Suprapubic skin (tissue), 4 donors: ENCODE measurements around the gene MEA1. TPM values are rescaled to one million over a fixed set of nuclear protein-coding genes. Genes with fewer than 3 reads are reported as not detected.

Source experiments
- DNase-seq, 2 donors: peaks; one replicate each; pipeline ENCODE4 v3.0.0-alpha.2; 2019; ENCODE audit warnings: low spot score in 2 of 2
- H3K27ac ChIP-seq: fragments of 200-600 bp; sonication (generic); one replicate; pipeline ENCODE4 v1.5.1; 2019
- H3K27me3 ChIP-seq: fragments of 200-600 bp; sonication (generic); one replicate; pipeline ENCODE4 v1.5.1; 2019
- H3K36me3 ChIP-seq: fragments of 200-600 bp; sonication (generic); one replicate; pipeline ENCODE4 v1.5.1; 2019
- H3K4me1 ChIP-seq: fragments of 200-600 bp; sonication (generic); one replicate; pipeline ENCODE4 v1.5.1; 2019
- H3K4me3 ChIP-seq: fragments of 200-600 bp; sonication (generic); one replicate; pipeline ENCODE4 v1.5.1; 2019; ENCODE audit warnings: mild to moderate bottlenecking
- H3K9me3 ChIP-seq: fragments of 200-600 bp; sonication (generic); one replicate; pipeline ENCODE4 v1.5.1; 2019
- CTCF ChIP-seq, 2 donors: fragments of 200-600 bp in 1 of 2; fragments of 450-650 bp in 1 of 2; sonication (generic) in 1 of 2; IDR thresholded peaks; one replicate each; pipeline ENCODE4 v1.5.1; 2016 to 2019; ENCODE audit warnings: antibody characterized with exemption in 2 of 2, mild to moderate bottlenecking in 1 of 2, moderate library complexity in 1 of 2
- EP300 ChIP-seq: sonication (generic); formaldehyde crosslinking; IDR thresholded peaks from one replicate; pipeline ENCODE4 v1.6.1; 2017; ENCODE audit warnings: antibody characterized with exemption
- POLR2A ChIP-seq, 2 donors: fragments of 450-650 bp; IDR thresholded peaks; one replicate each; pipeline ENCODE4 v1.6.1; 2017; ENCODE audit warnings: antibody characterized with exemption in 2 of 2, mild to moderate bottlenecking in 2 of 2, moderate library complexity in 2 of 2
- POLR2AphosphoS5 ChIP-seq, 3 donors: sonication (generic); formaldehyde crosslinking; IDR thresholded peaks; one replicate each; pipeline ENCODE4 v1.6.1; 2017; ENCODE audit warnings: antibody characterized with exemption in 3 of 3
- WGBS: methylation state at CpG from one replicate; pipeline ENCODE4 v1.1.5; 2018; 5-methylcytosine and 5-hydroxymethylcytosine counted together
- total RNA-seq, 4 donors: library from RNA; depleted of rRNA; stranded (reverse); fragments of >200 nt; gene quantifications; one replicate each; pipeline ENCODE4 v1.1.0, GENCODE V29; 2016

The MEA1 gene
- total RNA-seq, 4 donors from 2014 or later = 41.2 to 65.8 (median 61.5) TPM

- no peak for TF ChIP-seq CTCF (IDR thresholded peaks at IDR 0.05)
- no peak for TF ChIP-seq POLR2A (IDR thresholded peaks at IDR 0.05)
- TF ChIP-seq POLR2AphosphoS5 (IDR thresholded peaks at IDR 0.05) = no peak
- no peak for TF ChIP-seq EP300
- Histone ChIP-seq H3K27ac (no peak overlapping the region), H3K4me3 (no peak overlapping the region), H3K9me3 (no peaks in the 10 kb centered on the region), H3K4me1 (peaks cover 49% of the 10 kb centered on the region), H3K27me3 (no peaks in the 10 kb centered on the region), H3K36me3 (peaks cover 23% of the 10 kb centered on the region)
- no peak for DNase-seq
- WGBS = 72% methylated on average over 5 of the region's 5 CpGs
Measured at GRCh38 chr6:42987533-42988451, 26.0 kb downstream of the MEA1 start.

GRCh38 chr6:42984924-42985475, 28.7 kb downstream of the MEA1 start:
- Histone ChIP-seq H3K36me3 (peaks cover 11% of the 10 kb centered on the region), H3K27ac (peak overlapping the region; percentile 83), H3K4me3 (peak overlapping the region; percentile 75), H3K4me1 (peaks cover 52% of the 10 kb centered on the region), H3K9me3 (no peaks in the 10 kb centered on the region), H3K27me3 (no peaks in the 10 kb centered on the region)
- 10% methylated on average over 13 of the region's 13 CpGs for WGBS
- DNase-seq = no peak
- TF ChIP-seq EP300 (no peak), POLR2AphosphoS5 (IDR thresholded peaks at IDR 0.05) (no peak), POLR2A (IDR thresholded peaks at IDR 0.05) (no peak), CTCF (IDR thresholded peaks at IDR 0.05) (no peak)

DNA sequence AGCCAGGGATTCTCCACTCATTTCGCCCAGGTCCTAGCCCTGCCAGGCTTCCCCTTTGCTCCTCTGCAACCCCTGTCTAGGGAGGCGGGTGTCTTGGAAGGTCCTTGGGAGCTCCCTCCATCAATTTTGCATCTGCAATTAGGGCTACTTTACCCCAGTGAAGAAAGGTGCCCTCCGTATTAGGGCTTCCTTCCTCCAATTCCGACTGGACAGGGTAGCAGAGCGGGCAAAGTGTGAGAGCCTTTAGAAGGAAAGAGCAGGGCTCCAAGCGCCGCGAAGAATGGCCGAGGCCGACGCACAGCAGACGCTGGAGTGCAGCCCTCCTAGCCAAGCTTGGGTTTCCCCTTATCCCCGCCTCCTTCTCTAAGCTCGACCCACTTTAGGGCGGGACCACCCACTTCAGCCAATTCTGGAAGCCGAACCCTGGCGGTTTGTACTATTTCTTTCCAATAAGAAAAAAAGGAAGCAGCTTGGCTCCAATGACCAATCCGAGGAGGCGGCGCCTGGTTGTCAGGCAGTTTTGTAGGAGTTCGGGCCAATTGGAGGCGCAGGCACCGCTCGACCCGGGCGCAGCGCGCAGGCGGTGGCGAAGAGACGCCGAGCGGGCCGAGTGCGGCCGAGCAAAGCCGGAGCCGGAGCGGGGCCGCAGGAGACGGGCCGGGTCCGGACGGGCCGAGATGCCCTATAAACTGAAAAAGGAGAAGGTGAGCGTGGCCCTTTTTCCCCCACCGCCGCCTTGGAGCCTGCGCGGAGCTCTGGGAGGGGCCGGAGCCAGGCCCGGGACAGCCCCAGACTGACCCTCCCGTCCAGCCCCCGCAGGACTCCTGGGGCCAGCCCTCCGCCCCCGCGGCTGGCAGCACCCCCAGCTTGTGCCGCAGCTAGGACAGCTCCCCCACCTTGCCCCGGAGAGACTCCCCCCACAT, 29.5 kb downstream of the MEA1 start, which contains the start of gene PPP2R5D:
PPP2R5D (plus strand) TSS at position 570 of the 923 bp plus-strand sequence; CDS start at position 678, 108 bp downstream.
- WGBS = under 1% methylated on average over 52 of the region's 59 CpGs
- H3K4me1 ChIP-seq = peaks cover 59% of the 10 kb centered on the region
- DNase-seq = peak; percentile 99
- H3K27me3 ChIP-seq = no peaks in the 10 kb centered on the region
- no peaks in the 10 kb centered on the region for H3K9me3 ChIP-seq
- peaks cover 4% of the 10 kb centered on the region for H3K36me3 ChIP-seq
- peak within 1 kb of the TSS; percentile 83 for H3K27ac ChIP-seq
- H3K4me3 ChIP-seq = peak within 1 kb of the TSS; percentile 75
- TF ChIP-seq EP300 (no peak), POLR2A (IDR thresholded peaks at IDR 0.05) (peak in 1 of 2 donors; percentile 70), CTCF (IDR thresholded peaks at IDR 0.05) (no peak), POLR2AphosphoS5 (IDR thresholded peaks at IDR 0.05) (peak in 2 of 3 donors; percentile 17 to 36)

- no peak for TF ChIP-seq POLR2A (IDR thresholded peaks at IDR 0.05)
- no peak for TF ChIP-seq CTCF (IDR thresholded peaks at IDR 0.05)
- TF ChIP-seq EP300 = no peak
- no peak for TF ChIP-seq POLR2AphosphoS5 (IDR thresholded peaks at IDR 0.05)
- peaks cover 45% of the 10 kb centered on the region for H3K4me1 ChIP-seq
- no peak overlapping the region for H3K4me3 ChIP-seq
- H3K27me3 ChIP-seq = no peaks in the 10 kb centered on the region
- 86% methylated on average over 5 of the region's 5 CpGs for WGBS
- H3K27ac ChIP-seq = no peak overlapping the region
- no peaks in the 10 kb centered on the region for H3K9me3 ChIP-seq
- H3K36me3 ChIP-seq = no peaks in the 10 kb centered on the region
- no peak for DNase-seq
Measured at GRCh38 chr6:42981836-42982235, 31.9 kb downstream of the MEA1 start.
